HEK293 (cell line): ENCODE measurements around the gene BMP4.
A peak's percentile ranks its signal among the peaks of the same experiment; 100 is the strongest.

ENCODE experiments used
- ATF2 ChIP-seq: fragments of 450-650 bp; formaldehyde crosslinking; IDR thresholded peaks from 2 replicates; pipeline ENCODE4 v1.5.1; 2016; ENCODE audit warnings: missing biosample characterization, missing genetic modification characterization, low read depth
- EGR2 ChIP-seq: fragments of 450-650 bp; formaldehyde crosslinking; IDR thresholded peaks from 2 replicates; pipeline ENCODE4 v1.5.1; 2016; ENCODE audit warnings: low read depth, missing biosample characterization, missing genetic modification characterization
- IKZF3 ChIP-seq: fragments of 450-650 bp; IDR thresholded peaks from 2 replicates; pipeline ENCODE4 v1.5.0; 2018; ENCODE audit warnings: missing biosample characterization, mild to moderate bottlenecking, missing genetic modification characterization, moderate library complexity
- KLF10 ChIP-seq: fragments of 450-650 bp; IDR thresholded peaks from 2 replicates; pipeline ENCODE4 v1.5.1; 2018; ENCODE audit warnings: missing biosample characterization, mild to moderate bottlenecking, missing genetic modification characterization
- KLF17 ChIP-seq: fragments of 450-650 bp; formaldehyde crosslinking; IDR thresholded peaks from 2 replicates; pipeline ENCODE4 v1.5.1; 2016; ENCODE audit warnings: missing biosample characterization, missing genetic modification characterization
- MZF1 ChIP-seq: fragments of 450-650 bp; formaldehyde crosslinking; IDR thresholded peaks from 2 replicates; pipeline ENCODE4 v1.5.1; 2017; ENCODE audit warnings: missing biosample characterization, missing genetic modification characterization, borderline replicate concordance
- PRDM1 ChIP-seq: fragments of 450-650 bp; formaldehyde crosslinking; IDR thresholded peaks from 2 replicates; pipeline ENCODE4; 2016; ENCODE audit warnings: missing biosample characterization, missing genetic modification characterization
- SP2 ChIP-seq: fragments of 450-650 bp; formaldehyde crosslinking; IDR thresholded peaks from 2 replicates; pipeline ENCODE4 v1.5.1; 2016; ENCODE audit warnings: missing biosample characterization, missing genetic modification characterization
- SP7 ChIP-seq: fragments of 450-650 bp; formaldehyde crosslinking; IDR thresholded peaks from 2 replicates; pipeline ENCODE4 v1.5.1; 2016; ENCODE audit warnings: missing biosample characterization, missing genetic modification characterization
- ZBTB17 ChIP-seq: fragments of 450-650 bp; formaldehyde crosslinking; IDR thresholded peaks from 2 replicates; pipeline ENCODE4 v1.5.1; 2016; ENCODE audit warnings: missing biosample characterization, missing genetic modification characterization
- ZBTB21 ChIP-seq: fragments of 450-650 bp; formaldehyde crosslinking; IDR thresholded peaks from 2 replicates; pipeline ENCODE4 v1.5.1; 2017; ENCODE audit warnings: missing biosample characterization, missing genetic modification characterization
- ZFP37 ChIP-seq: fragments of 450-650 bp; formaldehyde crosslinking; IDR thresholded peaks from 2 replicates; pipeline ENCODE4 v1.5.1; 2016; ENCODE audit warnings: missing biosample characterization, missing genetic modification characterization
- ZNF26 ChIP-seq: fragments of 450-650 bp; formaldehyde crosslinking; IDR thresholded peaks from 2 replicates; pipeline ENCODE4 v1.5.1; 2016; ENCODE audit warnings: missing biosample characterization, missing genetic modification characterization
- ZNF302 ChIP-seq: fragments of 450-650 bp; formaldehyde crosslinking; IDR thresholded peaks from 2 replicates; pipeline ENCODE4 v1.5.1; 2016; ENCODE audit warnings: missing biosample characterization, missing genetic modification characterization, low read depth
- ZNF335 ChIP-seq: fragments of 450-650 bp; formaldehyde crosslinking; conservative IDR thresholded peaks from 2 replicates; pipeline ENCODE4 v1.5.1; 2016; ENCODE audit warnings: missing biosample characterization, missing genetic modification characterization
- ZNF362 ChIP-seq: fragments of 450-650 bp; formaldehyde crosslinking; IDR thresholded peaks from 2 replicates; pipeline ENCODE4 v1.5.1; 2016; ENCODE audit warnings: missing biosample characterization, missing genetic modification characterization
- ZNF398 ChIP-seq: fragments of 450-650 bp; formaldehyde crosslinking; IDR thresholded peaks from 2 replicates; pipeline ENCODE4 v1.5.1; 2017; ENCODE audit warnings: missing biosample characterization, missing genetic modification characterization
- ZNF416 ChIP-seq: fragments of 450-650 bp; formaldehyde crosslinking; IDR thresholded peaks from 2 replicates; pipeline ENCODE4 v1.5.1; 2016; ENCODE audit warnings: missing biosample characterization, missing genetic modification characterization
- ZNF544 ChIP-seq: fragments of 450-650 bp; formaldehyde crosslinking; IDR thresholded peaks from 2 replicates; pipeline ENCODE4 v1.5.0; 2017; ENCODE audit warnings: missing biosample characterization, missing genetic modification characterization
- ZNF571 ChIP-seq: fragments of 450-650 bp; formaldehyde crosslinking; IDR thresholded peaks from 2 replicates; pipeline ENCODE4 v1.5.0; 2017; ENCODE audit warnings: missing biosample characterization, missing genetic modification characterization
- ZNF610 ChIP-seq: fragments of 450-650 bp; formaldehyde crosslinking; IDR thresholded peaks from 2 replicates; pipeline ENCODE4 v1.5.1; 2016; ENCODE audit warnings: missing biosample characterization, missing genetic modification characterization, borderline replicate concordance
- ZNF692 ChIP-seq: fragments of 450-650 bp; formaldehyde crosslinking; IDR thresholded peaks from 2 replicates; pipeline ENCODE4 v1.5.1; 2016; ENCODE audit warnings: missing biosample characterization, missing genetic modification characterization
- ZNF701 ChIP-seq: fragments of 450-650 bp; formaldehyde crosslinking; IDR thresholded peaks from 2 replicates; pipeline ENCODE4 v1.5.1; 2016; ENCODE audit warnings: missing biosample characterization, missing genetic modification characterization
- TF ChIP-seq, protein P1 (sequence below): fragments of 450-650 bp; formaldehyde crosslinking; IDR thresholded peaks from 2 replicates; pipeline ENCODE4 v1.5.1; 2017; ENCODE audit warnings: missing biosample characterization, missing genetic modification characterization
- TF ChIP-seq, protein P2 (sequence below): fragments of 450-650 bp; formaldehyde crosslinking; IDR thresholded peaks from 2 replicates; pipeline ENCODE4 v1.5.1; 2016; ENCODE audit warnings: missing biosample characterization, missing genetic modification characterization
- TF ChIP-seq, protein P3 (sequence below): fragments of 450-650 bp; formaldehyde crosslinking; IDR thresholded peaks from 2 replicates; pipeline ENCODE4 v1.5.1; 2016; ENCODE audit warnings: missing biosample characterization, missing genetic modification characterization

Gene BMP4

DNA sequence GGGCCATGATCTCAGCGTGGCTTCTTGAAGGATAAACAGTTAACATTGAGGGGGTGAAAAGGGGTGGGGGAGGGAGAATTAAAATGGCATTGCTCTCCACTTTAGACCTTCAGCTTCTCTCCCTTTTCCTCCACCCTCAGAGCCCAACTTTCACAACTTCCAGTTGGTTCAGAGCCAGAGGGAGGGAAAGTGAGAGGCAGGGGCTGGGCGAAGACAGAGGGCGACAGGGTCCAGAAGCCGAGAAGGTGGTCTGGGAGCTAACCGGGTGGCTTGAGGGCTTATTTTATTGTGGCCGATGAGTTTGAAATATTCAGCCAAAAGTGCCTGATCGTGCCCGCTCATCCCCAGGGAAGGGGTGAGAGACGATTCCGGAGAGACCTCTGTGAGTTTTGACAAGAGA is 4.1 kb downstream of the BMP4 start (continued):
- TF ChIP-seq, protein P1, sequence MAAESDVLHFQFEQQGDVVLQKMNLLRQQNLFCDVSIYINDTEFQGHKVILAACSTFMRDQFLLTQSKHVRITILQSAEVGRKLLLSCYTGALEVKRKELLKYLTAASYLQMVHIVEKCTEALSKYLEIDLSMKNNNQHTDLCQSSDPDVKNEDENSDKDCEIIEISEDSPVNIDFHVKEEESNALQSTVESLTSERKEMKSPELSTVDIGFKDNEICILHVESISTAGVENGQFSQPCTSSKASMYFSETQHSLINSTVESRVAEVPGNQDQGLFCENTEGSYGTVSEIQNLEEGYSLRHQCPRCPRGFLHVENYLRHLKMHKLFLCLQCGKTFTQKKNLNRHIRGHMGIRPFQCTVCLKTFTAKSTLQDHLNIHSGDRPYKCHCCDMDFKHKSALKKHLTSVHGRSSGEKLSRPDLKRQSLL (tag by site-specific recombination), result no peak
- TF ChIP-seq ZBTB21 (tag by site-specific recombination) (no peak), IKZF3 (tag by site-specific recombination) (no peak), KLF10 (no peak), ZNF362 (tag by site-specific recombination) (no peak), ZBTB17 (tag by site-specific recombination) (no peak), PRDM1 (tag by site-specific recombination) (0 out of 2 replicates have a peak, but pooled peaks have one; percentile 11), MZF1 (tag by site-specific recombination) (no peak), ZNF335 (tag by site-specific recombination) (peak; percentile 46; the same call in 1 of the 2 replicates), ZNF26 (tag by site-specific recombination) (no peak), ZNF571 (tag by site-specific recombination) (no peak), ZNF398 (tag by site-specific recombination) (peak; percentile 74), ZNF701 (no peak), EGR2 (tag by site-specific recombination) (0 out of 2 replicates have a peak, but pooled peaks have one; percentile 12), SP2 (tag by site-specific recombination) (peak; percentile 5; the same call in 1 of the 2 replicates), ZNF692 (tag by site-specific recombination) (peak; percentile 61), SP7 (tag by site-specific recombination) (no peak), ZNF416 (tag by site-specific recombination) (no peak), ZFP37 (tag by site-specific recombination) (no peak), ZNF610 (tag by site-specific recombination) (no peak), KLF17 (no peak), ZNF302 (tag by site-specific recombination) (no peak), ATF2 (tag by site-specific recombination) (no peak), ZNF544 (tag by site-specific recombination) (no peak)
- TF ChIP-seq, protein P2, sequence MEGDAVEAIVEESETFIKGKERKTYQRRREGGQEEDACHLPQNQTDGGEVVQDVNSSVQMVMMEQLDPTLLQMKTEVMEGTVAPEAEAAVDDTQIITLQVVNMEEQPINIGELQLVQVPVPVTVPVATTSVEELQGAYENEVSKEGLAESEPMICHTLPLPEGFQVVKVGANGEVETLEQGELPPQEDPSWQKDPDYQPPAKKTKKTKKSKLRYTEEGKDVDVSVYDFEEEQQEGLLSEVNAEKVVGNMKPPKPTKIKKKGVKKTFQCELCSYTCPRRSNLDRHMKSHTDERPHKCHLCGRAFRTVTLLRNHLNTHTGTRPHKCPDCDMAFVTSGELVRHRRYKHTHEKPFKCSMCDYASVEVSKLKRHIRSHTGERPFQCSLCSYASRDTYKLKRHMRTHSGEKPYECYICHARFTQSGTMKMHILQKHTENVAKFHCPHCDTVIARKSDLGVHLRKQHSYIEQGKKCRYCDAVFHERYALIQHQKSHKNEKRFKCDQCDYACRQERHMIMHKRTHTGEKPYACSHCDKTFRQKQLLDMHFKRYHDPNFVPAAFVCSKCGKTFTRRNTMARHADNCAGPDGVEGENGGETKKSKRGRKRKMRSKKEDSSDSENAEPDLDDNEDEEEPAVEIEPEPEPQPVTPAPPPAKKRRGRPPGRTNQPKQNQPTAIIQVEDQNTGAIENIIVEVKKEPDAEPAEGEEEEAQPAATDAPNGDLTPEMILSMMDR (tag by site-specific recombination), result no peak
- TF ChIP-seq, protein P3, sequence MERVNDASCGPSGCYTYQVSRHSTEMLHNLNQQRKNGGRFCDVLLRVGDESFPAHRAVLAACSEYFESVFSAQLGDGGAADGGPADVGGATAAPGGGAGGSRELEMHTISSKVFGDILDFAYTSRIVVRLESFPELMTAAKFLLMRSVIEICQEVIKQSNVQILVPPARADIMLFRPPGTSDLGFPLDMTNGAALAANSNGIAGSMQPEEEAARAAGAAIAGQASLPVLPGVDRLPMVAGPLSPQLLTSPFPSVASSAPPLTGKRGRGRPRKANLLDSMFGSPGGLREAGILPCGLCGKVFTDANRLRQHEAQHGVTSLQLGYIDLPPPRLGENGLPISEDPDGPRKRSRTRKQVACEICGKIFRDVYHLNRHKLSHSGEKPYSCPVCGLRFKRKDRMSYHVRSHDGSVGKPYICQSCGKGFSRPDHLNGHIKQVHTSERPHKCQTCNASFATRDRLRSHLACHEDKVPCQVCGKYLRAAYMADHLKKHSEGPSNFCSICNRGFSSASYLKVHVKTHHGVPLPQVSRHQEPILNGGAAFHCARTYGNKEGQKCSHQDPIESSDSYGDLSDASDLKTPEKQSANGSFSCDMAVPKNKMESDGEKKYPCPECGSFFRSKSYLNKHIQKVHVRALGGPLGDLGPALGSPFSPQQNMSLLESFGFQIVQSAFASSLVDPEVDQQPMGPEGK (tag by site-specific recombination), result 0 out of 2 replicates have a peak, but pooled peaks have one; percentile 7
